HG02623 (cell line): ENCODE results near the gene ENPP6.

ENCODE experiments used
- ATAC-seq: cut with Tn5 transposase; IDR thresholded peaks from one replicate; pipeline ENCODE4 v1.9.1; 2021; ENCODE audit warnings: moderate library complexity; ENCODE audit not compliant: unreplicated experiment

The ENPP6 gene

DNA sequence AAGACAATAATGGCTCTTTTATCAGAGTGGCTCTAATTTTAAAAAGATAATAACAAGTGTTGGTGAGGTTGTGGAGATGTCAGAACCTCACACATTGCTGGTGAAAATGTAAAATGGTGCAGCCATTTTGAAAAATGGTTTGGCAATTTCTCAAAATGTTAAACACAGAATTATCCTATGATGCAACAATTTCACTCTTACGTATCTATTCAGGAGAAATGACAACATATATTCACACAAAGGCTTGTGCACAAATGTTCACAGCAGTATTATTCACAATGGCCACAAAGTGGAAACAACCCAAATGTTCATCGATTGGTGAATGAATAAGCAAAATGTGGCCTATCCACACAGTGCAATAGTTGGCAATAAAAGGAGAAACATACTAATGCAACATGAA is 24.7 kb downstream of the ENPP6 start:
- ATAC-seq = no peak

DNA sequence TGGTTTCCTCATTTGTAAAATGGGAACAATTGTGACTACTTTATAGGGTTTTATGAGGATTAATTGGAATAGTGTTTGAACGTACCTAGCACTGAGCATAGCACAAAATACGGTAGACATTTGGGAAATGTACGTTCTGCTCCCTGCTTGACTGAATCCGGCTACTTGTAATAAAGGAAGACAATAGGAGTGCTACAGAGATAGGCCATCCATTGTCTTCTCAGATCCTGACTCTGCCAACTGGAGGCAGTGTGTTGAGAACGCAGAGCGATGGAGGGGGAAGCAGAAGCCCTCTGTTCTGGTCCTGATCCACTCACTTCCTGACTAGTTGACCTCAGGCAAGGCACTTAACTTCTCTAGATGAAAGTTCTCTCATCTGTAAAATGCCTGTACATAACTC is 26.4 kb downstream of the ENPP6 start:
- ATAC-seq = no peak

- no peak for ATAC-seq
Measured at GRCh38 chr4:184190711-184191110, 27.0 kb downstream of the ENPP6 start.

DNA sequence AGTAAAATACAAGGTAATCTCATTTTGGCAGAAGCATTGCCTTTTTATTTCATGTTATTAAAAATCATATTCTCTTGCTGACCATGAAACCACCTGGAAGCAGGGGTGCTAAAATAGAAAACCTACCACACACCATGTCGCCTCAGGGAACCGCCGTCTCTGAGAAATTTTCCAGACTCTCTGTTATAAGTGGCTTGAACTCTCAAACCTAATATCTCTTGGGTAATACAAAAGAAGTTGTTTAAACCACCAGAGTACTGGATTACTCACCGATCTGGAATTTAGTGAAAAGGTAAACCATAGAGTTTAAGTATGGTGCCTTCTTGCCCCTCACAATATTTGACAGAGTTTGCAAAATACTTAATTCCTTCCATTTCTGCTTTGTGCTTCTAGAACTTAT is 27.7 kb downstream of the ENPP6 start:
- ATAC-seq = no peak

- no peak for ATAC-seq
Measured at GRCh38 chr4:184188443-184189400, 29.0 kb downstream of the ENPP6 start.

GRCh38 chr4:184177271-184177670 is 40.4 kb downstream of the ENPP6 start:
- no peak for ATAC-seq

DNA sequence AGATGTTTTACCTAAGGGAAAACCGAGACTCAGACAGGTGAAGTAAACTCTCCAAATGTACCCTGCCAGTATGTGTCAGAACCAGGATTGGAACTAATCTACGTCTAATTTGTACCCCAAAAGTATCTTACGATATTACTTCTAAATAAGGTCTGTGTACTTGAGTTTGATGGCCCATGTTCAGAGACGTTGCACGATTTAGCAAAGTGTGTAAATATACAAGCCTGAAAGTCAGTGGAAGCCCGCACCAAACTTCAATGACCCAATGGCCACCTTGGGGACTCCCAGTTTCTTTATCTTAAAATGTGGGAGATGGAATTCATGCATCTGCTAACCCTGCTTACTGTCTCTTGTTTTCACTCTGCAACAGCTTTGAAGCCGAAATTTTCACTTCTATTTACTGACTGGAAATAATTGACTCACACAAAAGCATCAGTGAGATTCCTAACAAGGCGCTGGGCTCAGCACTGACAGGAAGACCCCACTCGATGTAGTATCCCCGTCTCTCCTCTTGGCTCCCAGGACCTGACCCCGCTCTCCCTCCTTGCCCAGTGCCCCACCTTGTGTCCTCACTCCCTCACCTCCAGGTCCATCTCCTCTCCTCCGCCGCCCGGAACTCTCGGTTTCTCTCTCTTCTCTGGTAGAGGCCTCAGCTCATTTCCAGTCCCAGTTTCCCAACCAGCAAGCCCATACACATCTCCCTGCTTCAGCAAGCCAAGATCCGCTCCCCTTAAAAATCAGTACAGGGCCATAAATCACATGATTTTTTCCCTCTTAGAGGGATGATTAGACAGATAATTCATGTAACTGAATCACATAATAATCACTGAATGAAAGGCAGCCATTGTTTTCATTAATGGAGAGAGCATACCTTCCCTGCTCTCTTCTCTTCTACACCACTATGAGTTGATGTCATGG is 42.8 kb downstream of the ENPP6 start:
- ATAC-seq = no peak

DNA sequence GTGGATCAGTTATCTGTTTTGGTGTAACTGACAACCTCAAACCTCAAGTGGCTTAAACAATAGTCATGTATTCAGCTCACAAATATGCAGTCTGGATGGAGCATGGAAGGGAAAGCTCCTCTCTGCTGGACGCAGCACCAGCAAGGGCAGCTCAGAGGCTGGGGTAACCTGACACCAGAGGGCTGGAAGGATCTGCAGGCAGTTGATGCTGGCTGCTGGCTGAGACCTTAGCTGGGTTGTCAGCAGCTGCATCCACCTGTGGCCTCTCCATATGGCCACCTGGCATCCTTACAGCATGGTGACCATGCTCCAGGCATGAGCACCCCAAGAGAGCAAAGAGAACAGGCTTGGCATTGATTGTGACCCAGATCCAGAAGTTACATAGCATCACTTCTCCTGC is 46.7 kb downstream of the ENPP6 start:
- ATAC-seq = no peak

DNA sequence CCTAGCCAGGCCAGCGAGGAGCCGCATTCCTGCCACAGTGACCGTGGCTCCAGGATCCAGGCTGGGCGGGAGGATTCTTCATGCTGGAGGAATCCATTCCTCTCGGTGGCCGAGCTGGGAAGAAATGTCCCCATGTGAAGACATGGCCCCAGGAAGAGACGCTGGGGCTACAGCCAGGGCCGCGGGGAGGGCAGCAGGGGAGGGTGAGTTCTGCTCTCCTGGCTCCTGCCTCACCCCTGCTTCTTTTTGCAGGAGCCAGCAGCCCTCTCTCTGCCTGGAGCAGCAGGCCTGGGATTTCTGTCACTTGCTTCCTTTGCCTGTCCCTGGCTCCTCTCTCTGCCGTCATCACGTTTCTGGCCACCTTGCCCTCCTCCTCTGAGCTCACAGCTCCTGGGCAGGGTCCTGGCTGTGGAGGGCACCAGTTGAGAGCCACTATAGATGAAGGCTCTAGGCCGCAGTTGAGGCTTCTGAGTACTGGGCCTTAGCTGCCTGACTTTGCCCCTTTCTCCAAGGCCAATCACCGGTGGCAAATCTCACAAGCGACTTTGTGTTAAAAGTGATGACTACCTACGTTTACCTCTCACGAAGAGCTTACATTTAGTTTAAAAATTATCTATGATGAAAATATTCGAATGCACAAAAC is 48.3 kb downstream of the ENPP6 start:
- ATAC-seq = no peak

- ATAC-seq = peak; percentile 64
Measured at GRCh38 chr4:184168406-184169019, 49.2 kb downstream of the ENPP6 start.

- ATAC-seq = peak; percentile 72
Measured at GRCh38 chr4:184167576-184167975, 50.1 kb downstream of the ENPP6 start.

DNA sequence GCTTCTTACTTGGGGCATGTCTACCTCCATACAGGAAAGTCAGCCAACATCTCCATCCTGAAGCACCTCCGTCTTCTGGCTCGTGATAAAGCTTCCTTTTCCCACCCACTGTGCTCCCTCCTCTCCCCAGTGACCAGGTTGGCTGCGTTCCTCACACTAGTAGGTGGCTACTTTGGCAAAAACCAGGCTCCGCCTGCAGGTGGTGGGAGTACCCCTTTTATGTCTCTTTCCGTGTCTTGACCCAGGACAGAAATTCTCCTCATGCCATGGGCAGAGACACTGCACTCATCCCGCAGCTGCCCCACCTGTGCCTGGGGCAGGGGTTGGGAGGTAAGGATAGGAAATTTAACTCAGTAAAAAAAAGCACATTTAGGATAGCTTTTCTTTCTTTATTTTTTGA is 50.9 kb downstream of the ENPP6 start:
- ATAC-seq = no peak

- no peak for ATAC-seq
Measured at GRCh38 chr4:184165291-184165690, 52.4 kb downstream of the ENPP6 start.

DNA sequence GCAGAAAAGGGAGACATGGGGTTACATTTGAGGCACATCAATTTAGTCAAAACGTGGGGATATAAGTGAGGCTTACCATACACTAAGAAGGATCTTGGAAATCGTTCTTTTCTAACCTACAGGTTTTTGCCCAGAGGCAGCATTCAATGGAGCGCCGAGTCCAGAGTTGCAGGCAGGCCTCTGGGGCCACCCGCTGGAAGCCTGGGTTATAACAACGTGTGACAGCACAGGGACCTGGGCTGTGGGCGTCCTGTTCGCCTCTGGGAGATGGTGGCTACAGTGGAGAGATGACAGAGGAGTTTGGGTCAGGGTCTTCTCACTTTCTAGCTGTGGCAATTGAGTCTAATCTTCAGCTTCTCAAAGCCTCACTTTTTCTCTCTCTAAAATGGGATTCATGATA is 53.9 kb downstream of the ENPP6 start:
- ATAC-seq = no peak

GRCh38 chr4:184162596-184162995 is 55.1 kb downstream of the ENPP6 start:
- no peak for ATAC-seq

GRCh38 chr4:184157322-184157721 is 60.4 kb downstream of the ENPP6 start:
- ATAC-seq = no peak

- ATAC-seq = no peak
Measured at GRCh38 chr4:184156163-184156920, 61.3 kb downstream of the ENPP6 start.

DNA sequence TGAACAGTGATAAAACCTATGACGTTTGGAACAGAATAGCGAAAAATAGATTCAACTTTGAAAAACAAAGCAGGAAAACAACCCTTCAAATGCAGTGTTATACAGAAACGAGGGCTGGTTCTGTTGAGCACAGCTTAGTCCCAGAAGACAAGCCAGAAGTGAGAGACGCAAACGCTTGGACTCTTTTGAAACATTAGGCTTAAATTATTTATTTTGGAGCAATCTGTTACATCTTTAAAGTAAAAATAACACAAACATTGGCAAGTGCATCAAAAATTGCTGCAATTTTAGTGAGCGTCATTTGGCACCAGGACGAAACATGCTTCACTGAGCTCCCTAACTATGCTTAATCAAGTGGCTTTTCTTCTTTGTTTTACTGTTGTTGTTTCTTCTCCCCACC is 63.5 kb downstream of the ENPP6 start:
- ATAC-seq = no peak

- ATAC-seq = no peak
Measured at GRCh38 chr4:184153781-184154180, 63.9 kb downstream of the ENPP6 start.

DNA sequence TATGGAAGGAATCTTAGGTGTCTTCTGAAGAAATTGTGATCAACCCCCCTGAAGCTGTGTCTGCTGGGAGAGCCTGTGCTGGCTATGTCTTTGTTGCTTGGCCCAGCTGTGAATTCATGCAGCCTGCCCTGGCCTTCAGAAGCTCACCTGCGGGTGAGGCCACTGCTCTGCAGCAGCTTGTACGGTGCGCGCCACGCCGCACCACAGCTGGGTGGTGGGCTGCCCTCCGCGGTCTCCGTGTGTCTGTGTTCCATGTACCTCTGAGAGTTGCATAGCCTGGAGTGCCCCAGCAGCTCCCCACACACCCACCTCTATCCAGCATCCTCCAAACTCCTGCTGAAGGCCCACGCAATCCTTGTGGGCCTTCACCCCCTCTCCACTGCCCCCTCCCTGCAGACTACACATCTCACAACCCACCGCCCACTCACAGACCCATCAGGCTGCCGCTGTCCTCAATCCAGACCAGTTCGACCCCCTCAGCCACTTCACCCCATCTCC is 65.6 kb downstream of the ENPP6 start:
- ATAC-seq = no peak
